Fibroblast of upper back skin (primary cell): ENCODE measurements around the gene MACROD2.

Source experiments
- DNase-seq: peaks from one replicate; pipeline ENCODE4 v3.0.0-alpha.2; 2013

The MACROD2 gene

DNA sequence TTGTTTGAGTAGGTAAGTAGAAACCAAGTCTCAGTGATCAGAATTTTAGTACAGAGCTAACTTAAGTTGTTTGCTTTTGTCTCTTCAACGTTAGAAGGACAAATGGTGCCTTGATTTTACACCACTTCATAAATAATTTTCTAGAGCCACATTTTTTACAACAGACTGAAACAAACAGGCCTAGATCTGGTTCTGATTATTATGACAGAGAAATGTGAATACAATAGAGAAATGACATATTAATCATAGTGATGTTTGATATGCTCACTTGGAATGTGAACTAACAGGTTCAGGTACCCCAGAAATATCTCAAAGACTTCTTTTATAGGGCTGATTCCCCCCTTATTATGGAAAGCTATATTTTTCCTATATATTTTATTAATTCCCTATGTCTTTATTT is 1817.4 kb downstream of the MACROD2 start:
- no peak for DNase-seq

DNA sequence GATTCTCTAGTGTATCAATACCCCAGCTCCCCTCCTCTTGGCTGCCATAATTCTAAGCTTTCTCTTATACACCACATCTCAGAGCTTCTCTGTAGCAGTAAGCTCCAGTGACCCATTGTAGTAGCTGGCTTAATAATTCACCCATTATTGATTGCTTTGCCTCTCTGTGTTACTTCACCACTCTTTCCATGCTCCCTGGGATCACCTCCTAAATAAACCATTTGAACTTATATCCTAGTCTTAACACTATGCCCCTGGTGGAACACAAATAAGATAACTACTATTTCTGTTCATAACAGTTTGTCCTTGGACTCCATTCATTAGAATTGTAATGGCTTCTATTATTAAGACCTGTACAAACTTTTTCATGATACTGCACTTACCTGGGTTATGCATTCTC is 1819.0 kb downstream of the MACROD2 start:
- DNase-seq: no peak

- peak; percentile 44 for DNase-seq
Observed at GRCh38 chr20:15814911-15815310, 1819.6 kb downstream of the MACROD2 start.

- no peak for DNase-seq
Observed at GRCh38 chr20:15817351-15817750, 1822.0 kb downstream of the MACROD2 start.

DNA sequence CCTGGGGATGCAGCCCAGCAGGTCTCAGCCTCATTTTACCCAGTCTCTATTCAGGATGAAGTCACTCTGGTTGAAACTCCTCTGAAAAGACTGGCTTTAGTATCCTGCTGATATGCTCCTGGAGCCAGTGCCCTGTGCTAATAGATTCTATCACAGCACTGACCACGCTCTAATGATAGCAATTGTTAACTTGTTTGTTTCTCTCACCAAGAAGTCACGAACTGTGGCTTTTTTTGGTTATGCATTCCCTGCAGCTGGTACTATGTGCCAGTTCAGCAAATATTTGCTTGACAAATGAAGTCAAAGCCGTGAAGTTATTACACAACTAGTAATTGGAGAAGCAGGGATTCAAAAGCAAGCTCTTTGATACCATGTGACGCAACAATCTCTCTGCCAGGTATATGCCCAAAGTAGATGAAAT is 1823.3 kb downstream of the MACROD2 start:
- DNase-seq: no peak

DNA sequence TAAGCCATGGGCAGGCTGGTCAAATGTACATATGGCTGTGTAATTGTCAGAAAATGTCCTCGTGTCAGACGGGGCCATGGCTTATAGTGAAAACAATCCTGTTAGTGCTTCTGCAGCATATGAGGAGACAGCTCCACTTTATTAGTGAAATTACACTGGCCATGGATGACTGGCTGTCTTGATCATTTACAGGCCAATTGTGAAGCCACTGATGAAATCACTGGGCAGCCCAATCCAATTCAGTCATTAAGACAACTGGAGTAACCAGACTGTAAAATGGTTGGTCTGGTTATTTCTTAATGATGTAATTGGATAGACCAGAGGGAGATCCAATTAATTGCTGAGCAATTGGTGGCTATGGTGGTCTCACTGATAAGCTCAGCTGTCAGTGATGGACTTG is 1828.4 kb downstream of the MACROD2 start:
- no peak for DNase-seq

DNA sequence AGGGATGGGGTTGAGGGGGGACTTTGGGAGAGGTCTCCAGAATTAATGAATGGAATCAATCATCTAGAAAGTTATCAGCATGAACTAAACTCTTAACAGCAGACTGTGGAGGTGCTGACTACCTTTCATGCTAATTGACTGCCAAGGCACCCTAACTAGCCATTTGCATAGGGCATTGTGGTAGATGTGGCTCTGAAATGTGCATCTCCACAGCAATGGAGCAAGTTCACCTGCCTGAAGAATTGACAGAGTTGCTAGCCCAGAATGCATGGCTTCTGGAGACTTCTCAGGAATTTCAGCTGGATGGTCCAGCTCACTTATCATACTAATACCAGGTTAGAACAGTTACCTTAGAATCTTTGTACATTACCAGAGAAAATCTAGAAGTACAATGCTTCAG is 1832.3 kb downstream of the MACROD2 start:
- no peak for DNase-seq

DNA sequence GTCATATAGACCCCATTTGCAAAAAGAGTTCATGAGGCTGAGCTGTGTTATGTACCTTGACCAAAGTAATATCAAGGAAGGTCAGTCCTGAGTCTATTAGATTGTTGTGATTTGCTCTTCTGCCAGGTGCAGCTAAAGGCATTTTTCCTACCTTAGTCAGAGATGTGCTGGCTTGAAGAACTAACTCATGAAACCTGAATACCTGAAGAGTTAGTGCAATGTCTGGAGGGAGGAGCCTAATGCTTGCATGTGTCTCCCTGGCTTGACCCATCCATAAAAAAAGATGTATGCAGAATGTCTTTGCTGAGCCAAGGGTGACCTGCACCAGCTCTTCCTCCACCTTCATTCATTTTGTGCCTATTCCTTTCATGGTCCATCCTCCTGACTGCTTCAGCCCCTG is 1835.9 kb downstream of the MACROD2 start:
- DNase-seq: no peak

GRCh38 chr20:15832512-15832911 is 1837.2 kb downstream of the MACROD2 start:
- DNase-seq: no peak

- no peak for DNase-seq
Observed at GRCh38 chr20:15834857-15835256, 1839.5 kb downstream of the MACROD2 start.

DNA sequence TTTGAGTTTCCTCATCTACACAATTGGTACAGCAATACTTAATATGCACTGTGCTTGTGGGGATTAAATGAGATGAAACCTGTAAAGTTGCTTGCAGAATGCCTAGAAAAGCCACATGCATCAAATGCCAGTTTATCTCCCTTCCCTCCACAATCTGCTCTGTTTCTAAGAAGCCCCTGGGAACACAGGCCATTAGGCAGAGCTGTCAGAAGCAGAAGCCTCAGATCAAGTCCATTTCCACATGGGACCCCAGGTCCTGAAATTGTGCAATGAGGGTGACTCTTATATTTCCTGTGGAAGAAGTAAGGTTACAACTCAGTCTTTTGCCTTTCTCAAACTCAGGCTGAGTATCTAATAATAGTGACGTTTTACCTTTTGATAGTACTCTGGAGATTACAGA is 1840.5 kb downstream of the MACROD2 start:
- no peak for DNase-seq

DNA sequence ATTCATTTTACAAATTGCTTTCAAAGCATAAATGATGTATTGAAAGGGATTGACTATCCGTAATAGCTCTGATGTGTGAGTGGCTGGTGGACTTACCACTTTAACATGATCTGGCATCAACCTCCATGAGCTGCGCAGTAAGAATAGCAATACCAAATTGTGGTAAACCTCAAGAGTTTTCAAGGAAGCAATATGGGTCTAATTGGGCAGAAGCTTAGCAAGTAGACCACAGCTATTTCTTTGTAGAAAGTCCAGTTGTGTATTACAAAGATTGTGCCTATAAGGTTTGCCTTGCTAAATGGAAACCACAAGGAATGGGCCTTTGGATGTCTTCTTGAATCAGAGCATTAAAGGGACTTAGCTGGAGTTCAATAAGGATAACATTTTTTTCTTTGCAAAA is 1841.3 kb downstream of the MACROD2 start:
- DNase-seq: peak; percentile 87

- DNase-seq: no peak
Observed at GRCh38 chr20:15837563-15837962, 1842.2 kb downstream of the MACROD2 start.

- no peak for DNase-seq
Observed at GRCh38 chr20:15838466-15838865, 1843.2 kb downstream of the MACROD2 start.

- DNase-seq: peak; percentile 67
Observed at GRCh38 chr20:15840636-15841301, 1845.5 kb downstream of the MACROD2 start.

GRCh38 chr20:15842872-15843271 is 1847.6 kb downstream of the MACROD2 start:
- DNase-seq: no peak

DNA sequence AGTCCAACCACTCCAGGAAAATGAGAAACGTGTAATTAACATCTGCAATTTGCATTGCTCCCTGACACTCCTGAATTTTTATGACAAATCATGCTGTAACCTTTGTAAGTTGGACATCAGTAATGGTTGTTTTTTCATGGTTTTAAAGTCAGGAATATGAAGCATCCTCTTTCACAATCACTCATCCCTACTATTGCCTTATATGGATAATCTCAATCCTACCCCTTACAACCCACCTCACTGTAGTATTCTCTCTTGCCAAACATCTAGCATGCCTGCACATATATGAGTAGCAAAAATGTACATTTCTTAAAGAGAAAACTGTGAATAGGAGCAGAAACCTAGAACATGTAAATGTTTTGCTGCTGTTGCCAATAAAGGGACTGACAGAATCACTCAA is 1848.5 kb downstream of the MACROD2 start:
- DNase-seq: peak; percentile 65

DNA sequence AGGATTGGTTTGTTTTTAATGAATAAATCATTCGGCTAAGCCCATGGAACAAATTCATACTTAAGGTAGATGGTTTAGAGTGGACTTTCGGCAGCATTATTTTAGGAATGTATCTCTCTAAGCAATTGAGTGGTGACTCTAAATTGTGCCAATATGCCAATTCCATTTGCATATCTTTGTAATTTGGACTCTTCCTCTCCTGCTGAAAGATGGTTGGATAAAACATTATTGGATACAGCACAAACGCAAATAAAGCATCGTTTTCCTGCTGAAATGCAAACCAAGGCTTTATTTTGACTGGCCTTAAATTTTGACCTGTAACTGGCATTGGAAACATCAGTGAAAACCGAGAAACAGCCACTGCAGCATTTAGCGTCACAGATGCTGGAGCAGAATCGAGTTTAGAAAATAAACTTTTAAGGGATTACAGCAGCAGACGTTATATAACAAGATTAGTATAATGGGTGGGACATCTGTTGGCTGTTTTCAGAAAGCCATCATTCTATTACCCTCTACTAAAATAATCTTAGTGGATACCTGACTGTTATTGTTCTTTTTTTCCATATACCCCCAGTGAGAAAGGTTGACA is 1852.0 kb downstream of the MACROD2 start:
- no peak for DNase-seq

DNA sequence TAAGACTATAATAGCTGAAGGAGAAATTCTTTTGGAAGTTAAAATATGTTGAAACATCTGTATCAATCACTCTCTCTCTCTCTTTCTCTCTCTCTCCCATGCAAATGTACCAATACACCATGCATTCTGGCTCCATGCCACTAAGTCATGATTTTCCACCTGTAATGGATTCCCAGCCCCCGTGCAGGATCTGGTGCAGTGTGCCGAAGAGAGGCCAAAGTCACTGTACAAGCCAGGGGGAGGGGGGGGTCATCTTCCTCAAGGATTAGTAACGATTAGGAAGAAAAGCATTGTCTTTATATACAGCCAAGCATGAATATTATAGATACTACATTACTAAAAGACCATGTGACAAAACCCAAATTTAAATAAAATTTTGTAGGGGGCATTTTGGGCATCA is 1852.8 kb downstream of the MACROD2 start:
- no peak for DNase-seq

DNA sequence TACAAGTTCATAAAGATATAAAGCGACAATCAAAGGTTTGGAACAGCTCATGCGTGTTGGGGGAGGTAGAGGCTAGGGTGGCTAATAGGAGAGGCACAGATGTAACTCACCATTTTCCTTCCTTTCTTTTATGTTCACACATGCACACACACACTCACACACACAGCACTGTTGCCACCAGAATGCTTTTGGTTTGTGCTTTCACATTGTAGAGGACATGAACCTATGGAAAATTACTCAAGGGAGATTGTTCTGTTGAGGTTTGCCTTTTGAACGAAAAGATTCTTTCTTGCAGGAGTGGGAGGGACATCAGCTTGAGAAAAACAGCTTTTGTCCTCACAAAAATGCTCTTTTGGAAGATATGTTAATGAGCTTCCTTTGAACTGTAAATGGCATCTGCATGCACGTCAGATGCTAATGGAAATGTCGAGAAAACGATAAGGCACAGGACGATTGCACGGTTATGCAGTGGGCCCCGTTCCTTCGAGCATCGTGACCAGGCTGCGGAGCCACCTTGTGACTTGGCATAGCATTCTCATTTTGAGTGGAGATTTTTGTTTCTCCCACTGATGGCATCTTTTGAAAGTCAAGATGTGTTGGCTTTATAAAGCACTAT is 1853.8 kb downstream of the MACROD2 start:
- no peak for DNase-seq

DNA sequence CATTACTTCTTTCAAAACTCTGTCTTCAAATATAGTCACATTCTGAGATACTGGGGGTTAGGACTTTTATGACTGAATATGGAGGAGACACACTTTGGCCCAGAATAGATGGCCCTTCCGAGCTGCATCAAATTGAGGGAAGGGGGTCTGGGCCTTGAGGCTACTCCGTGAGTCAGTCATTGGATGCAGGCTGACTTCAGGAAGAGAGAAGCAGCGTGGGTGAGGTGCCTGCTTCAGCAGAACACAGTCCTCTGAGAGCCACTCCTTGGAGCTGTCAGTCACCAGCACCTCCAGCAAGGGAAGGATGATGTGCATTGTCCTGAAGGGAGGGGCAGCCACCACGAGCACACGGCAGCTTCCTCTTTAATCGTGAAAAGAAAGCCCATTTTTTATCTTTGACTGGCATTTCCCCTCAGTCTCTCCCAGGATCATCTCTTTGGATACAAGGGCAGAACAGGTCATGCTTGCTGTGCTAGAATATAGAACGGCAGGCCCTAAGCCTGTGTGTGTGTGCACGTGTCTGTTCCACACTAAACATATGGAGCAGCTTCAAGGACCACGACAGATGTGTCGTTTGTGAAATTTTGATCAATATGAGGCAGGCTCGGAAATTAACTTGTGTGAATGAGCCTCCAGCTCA is 1856.4 kb downstream of the MACROD2 start:
- no peak for DNase-seq

- DNase-seq: no peak
Observed at GRCh38 chr20:15854911-15855310, 1859.6 kb downstream of the MACROD2 start.

- DNase-seq: no peak
Observed at GRCh38 chr20:15857173-15857784, 1862.0 kb downstream of the MACROD2 start.

DNA sequence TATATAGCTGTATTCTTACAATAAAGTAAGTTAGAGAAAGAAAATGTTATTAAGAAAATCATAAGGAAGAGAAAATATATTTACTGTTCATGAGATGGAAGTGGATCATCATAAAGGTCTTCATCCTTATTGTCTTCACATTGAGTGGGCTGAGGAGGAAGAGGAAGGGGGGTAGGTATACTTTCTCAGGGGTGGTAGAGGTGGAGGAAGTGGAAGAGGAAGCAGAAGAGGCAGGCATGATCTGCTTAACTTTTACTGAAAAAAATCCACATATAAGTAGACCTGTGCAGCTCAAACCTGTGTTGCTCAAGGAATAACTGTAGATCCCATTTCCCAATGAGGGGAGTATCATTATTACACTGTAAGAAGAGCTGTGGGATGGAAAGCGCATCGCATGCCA is 1863.7 kb downstream of the MACROD2 start:
- no peak for DNase-seq
